COLO668 (cell line): ENCODE measurements around the gene CCDC12.

Experiments
- DNase-seq: peaks from one replicate; lab custom pipeline; 2025; ENCODE audit not compliant: unreplicated experiment; lab: John Stamatoyannopoulos, UW

CCDC12 gene

GRCh38 chr3:46908294-46908985 is 68.1 kb downstream of the CCDC12 start:
- no peak for DNase-seq

- no peak for DNase-seq
Measured at GRCh38 chr3:46907960-46908293, 68.6 kb downstream of the CCDC12 start.

GRCh38 chr3:46907271-46907670 is 69.3 kb downstream of the CCDC12 start:
- no peak for DNase-seq

GRCh38 chr3:46906471-46907058 is 70.0 kb downstream of the CCDC12 start:
- DNase-seq, result no peak

GRCh38 chr3:46905661-46906451 is 70.7 kb downstream of the CCDC12 start:
- DNase-seq, result no peak

- DNase-seq, result no peak
Measured at GRCh38 chr3:46905213-46905560, 71.4 kb downstream of the CCDC12 start.

- DNase-seq, result no peak
Measured at GRCh38 chr3:46904303-46905212, 72.0 kb downstream of the CCDC12 start.

GRCh38 chr3:46903341-46904302 is 72.9 kb downstream of the CCDC12 start:
- no peak for DNase-seq

- no peak for DNase-seq
Measured at GRCh38 chr3:46902188-46902631, 74.3 kb downstream of the CCDC12 start.

GRCh38 chr3:46901591-46902187 is 74.9 kb downstream of the CCDC12 start:
- DNase-seq, result no peak

- DNase-seq, result no peak
Measured at GRCh38 chr3:46901061-46901460, 75.5 kb downstream of the CCDC12 start.

- no peak for DNase-seq
Measured at GRCh38 chr3:46900356-46900755, 76.2 kb downstream of the CCDC12 start.

GRCh38 chr3:46900007-46900292 is 76.6 kb downstream of the CCDC12 start:
- peak; percentile 25 for DNase-seq

GRCh38 chr3:46899151-46900006 is 77.2 kb downstream of the CCDC12 start:
- DNase-seq, result no peak

- peak; percentile 30 for DNase-seq
Measured at GRCh38 chr3:46898321-46899150, 78.0 kb downstream of the CCDC12 start.

GRCh38 chr3:46897829-46898320 is 78.7 kb downstream of the CCDC12 start:
- DNase-seq, result no peak

- DNase-seq, result no peak
Measured at GRCh38 chr3:46897031-46897430, 79.5 kb downstream of the CCDC12 start.

- DNase-seq, result no peak
Measured at GRCh38 chr3:46896386-46896785, 80.2 kb downstream of the CCDC12 start.
